GM10847 (cell line): Measurements from ENCODE around the gene DUS1L.

Source experiments
- POLR2A ChIP-seq: IDR thresholded peaks from 2 replicates; pipeline ENCODE4 v1.6.1; 2011; ENCODE audit not compliant: insufficient read length; ENCODE audit errors: extremely low read depth

Gene DUS1L

GRCh38 chr17:82084373-82085030 is 18.9 kb upstream of the DUS1L start:
- TF ChIP-seq POLR2A, result no peak

- TF ChIP-seq POLR2A, result no peak
Observed at GRCh38 chr17:82083533-82084359, 18.1 kb upstream of the DUS1L start.

- no peak for TF ChIP-seq POLR2A
Observed at GRCh38 chr17:82083009-82083408, 17.4 kb upstream of the DUS1L start.

GRCh38 chr17:82082456-82082855 is 16.9 kb upstream of the DUS1L start:
- no peak for TF ChIP-seq POLR2A

- no peak for TF ChIP-seq POLR2A
Observed at GRCh38 chr17:82081966-82082365, 16.4 kb upstream of the DUS1L start.

GRCh38 chr17:82081546-82081945 is 15.9 kb upstream of the DUS1L start:
- no peak for TF ChIP-seq POLR2A

GRCh38 chr17:82080789-82081464 is 15.3 kb upstream of the DUS1L start:
- peak; percentile 10 for TF ChIP-seq POLR2A

GRCh38 chr17:82080048-82080788 is 14.6 kb upstream of the DUS1L start:
- no peak for TF ChIP-seq POLR2A

- no peak for TF ChIP-seq POLR2A
Observed at GRCh38 chr17:82079001-82079677, 13.5 kb upstream of the DUS1L start.

GRCh38 chr17:82078433-82078832 is 12.8 kb upstream of the DUS1L start:
- no peak for TF ChIP-seq POLR2A

GRCh38 chr17:82077617-82078358 is 12.2 kb upstream of the DUS1L start:
- TF ChIP-seq POLR2A, result peak; percentile 4

GRCh38 chr17:82076785-82077591 is 11.4 kb upstream of the DUS1L start:
- TF ChIP-seq POLR2A, result peak; percentile 23

- no peak for TF ChIP-seq POLR2A
Observed at GRCh38 chr17:82076018-82076784, 10.6 kb upstream of the DUS1L start.

- TF ChIP-seq POLR2A, result no peak
Observed at GRCh38 chr17:82073446-82073845, 7.8 kb upstream of the DUS1L start.
